CD4-positive, alpha-beta T cell treated with Interleukin-6 at 100 ng/mL for 8 hours (primary cell): ENCODE results near the gene PRDM7.
"Not testable (repeated sequence)": the region's sequence is repeated elsewhere in the genome, so short reads cannot be mapped to it uniquely, and the experiment has no call there.

Experiments used
- DNase-seq: peaks from one replicate; pipeline ENCODE4 v3.0.0-alpha.2; 2020; ENCODE audit warnings: mixed read lengths, low spot score

The PRDM7 gene

DNA sequence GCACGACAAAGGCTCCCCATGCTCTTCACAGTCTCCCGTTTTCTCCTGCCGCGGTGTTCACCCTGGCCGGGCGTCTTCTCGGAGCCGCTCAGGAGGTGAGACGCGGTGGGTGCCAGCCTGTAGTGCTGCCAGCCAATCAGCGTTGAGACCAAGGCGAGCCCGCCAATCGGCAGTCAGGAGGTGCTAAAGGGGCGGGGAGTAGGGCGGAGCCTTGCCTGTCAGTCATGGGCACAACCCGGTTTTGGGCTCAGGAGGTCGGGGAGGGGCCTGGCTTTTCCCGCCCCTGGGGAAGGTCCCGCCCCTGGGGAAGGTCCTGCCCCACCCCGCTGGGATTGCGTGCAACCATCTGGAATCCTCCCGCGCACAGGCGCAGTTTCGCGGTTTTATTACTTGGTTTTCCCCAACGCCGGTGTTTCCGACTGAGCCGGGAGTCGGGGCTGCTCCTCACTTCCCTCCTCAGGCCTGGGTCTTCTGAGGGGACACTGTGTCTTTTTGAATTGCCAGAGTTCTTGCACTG lies at the start of gene PRDM7:
PRDM7 (minus strand) TSS at position 92 of the 517 bp plus-strand sequence. CDS start 1,421 bp downstream, outside the sequence.
- DNase-seq = peak; percentile 96

DNA sequence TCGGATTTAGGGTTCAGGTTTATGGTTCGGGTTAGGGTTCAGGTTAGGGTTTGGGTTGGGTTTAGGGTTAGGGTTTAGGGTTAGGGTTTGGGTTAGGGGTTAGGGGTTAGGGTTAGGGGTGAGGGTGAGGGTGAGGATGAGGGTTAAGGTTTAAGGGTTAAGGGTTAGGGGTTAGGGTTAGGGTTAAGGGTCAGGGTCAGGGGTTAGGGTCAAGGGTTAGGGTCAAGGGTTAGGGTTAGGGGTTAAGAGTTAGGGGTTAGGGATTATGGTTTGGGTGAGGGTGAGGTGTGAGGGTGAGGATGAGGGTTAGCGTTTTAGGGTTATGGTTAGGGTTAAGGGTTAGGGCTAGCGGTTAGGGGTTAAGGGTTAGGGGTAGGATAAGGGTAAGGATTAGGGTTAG lies 44.7 kb upstream of the PRDM7 start:
- not testable (repeated sequence) for DNase-seq

- DNase-seq = not testable (repeated sequence)
These were observed 30.5 kb upstream of the PRDM7 start for GRCh38 chr16:90107617-90108016.

DNA sequence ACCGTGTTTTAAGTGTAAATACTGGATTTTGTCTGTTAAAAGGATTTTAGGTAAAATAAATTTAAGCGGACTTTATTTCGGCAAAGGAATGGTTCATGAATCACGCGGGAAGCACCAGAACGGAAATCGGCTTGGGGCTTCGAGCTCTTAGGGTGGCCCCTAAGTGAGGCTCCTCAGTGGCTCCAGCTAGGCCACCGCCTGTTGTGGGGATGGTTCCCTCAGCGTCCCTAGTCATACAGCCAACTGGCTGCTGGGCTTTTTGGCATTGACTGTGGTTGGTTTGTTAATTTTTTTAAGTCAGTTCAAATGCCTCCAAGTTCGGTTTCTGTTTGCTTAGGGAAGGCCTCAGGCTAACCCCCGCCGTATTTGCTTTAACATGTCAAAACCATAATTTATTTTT lies 29.9 kb upstream of the PRDM7 start:
- DNase-seq = not testable (repeated sequence)

GRCh38 chr16:90106271-90106670 lies 29.1 kb upstream of the PRDM7 start:
- DNase-seq = peak; percentile 69

GRCh38 chr16:90104725-90105124 lies 27.6 kb upstream of the PRDM7 start:
- DNase-seq = not testable (repeated sequence)

DNA sequence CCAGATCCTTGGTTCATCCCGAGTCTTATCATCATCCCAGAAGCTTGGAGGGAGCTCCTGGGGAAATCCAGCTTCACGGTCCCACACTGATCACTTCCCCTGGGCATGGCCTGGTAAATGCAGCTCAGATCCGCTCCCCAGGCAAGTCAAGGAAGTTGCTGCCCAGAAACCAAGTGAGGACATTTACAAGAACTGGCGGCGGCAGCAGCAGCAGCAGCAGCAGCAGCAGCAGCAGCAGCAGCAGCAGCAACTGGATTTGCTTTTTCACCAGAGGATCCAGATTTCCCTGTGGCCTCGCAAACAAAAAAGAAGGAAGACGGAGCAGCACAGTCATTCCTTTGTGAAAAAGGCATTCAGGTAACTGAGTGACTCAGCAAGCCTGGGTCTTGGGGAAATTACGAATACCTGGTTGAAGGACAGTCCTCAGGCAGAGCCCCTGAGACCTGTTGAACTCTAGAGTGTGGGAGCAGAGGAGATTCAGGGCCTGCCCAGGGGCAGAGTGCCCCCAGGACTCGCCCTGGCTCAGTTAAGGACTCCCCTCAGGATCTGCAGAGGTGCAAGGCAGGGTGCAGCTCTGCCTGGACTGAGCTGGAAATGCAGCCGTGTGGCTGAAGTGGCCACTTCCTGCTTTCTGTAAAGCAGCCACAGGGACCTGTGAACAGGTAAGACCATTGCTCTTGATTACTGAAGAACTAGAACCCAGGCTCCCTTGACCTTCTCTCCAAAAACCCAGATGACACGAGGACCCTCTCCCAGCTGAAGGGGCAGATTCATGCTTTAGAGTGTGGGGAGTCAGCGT lies 25.2 kb upstream of the PRDM7 start:
- not testable (repeated sequence) for DNase-seq

DNA sequence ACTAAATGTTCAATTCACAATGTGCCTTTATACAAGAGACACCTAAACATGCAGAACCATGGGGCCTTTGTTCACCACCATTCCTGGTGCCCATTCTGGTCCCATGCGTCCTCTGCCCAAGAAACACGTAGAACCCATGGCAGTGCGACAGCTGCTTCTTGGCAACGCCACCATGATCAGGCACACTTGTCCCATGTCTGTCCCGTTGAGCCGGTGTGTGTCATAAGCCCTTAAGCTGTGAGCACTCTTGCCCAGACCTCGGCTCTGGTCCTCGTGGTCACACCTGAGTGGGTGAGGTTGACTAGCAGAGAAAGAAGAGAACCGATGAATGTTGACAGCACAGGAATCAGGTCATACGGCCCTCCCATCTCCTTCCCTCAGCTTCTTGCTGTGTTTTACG lies 24.2 kb upstream of the PRDM7 start:
- DNase-seq = not testable (repeated sequence)

DNA sequence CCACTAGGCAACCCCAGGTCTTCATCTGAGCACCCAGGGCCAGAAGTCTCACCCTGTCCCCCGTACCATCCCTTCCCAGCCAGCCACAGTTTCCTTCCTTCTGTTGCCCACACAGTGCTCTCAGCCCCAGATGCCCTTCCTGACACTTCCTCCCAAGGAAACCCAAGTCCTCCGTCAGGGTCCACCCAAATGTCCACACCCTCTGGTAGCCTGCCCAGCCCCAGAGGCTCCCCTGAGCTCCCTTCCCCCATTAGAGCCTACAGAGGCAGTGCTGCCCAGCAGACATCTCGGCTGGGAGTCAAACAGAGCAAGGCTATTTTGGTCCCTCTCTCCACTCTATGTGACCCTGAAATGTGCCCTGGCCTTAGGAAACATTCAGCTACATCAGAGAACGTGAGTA lies 23.7 kb upstream of the PRDM7 start:
- DNase-seq = not testable (repeated sequence)

DNA sequence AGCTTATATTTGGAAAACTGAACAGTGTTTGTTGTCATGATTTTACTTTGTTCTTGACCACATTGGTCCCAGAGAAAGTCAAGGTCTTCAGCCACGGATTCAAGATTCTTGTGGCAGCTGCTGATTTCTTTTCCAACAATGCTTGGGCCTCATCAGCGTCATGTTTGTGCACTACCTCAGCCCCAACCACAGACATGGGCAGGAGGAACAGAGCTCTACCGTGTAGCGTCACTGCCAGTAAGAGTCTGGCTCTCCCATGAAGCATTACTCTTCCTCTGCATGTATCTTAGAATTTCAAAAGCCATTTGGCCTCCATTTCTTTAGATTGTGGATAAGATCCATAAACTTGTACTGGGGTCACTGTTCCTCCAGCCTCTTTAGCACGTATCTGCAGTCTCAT lies 23.1 kb upstream of the PRDM7 start:
- DNase-seq = not testable (repeated sequence)

DNA sequence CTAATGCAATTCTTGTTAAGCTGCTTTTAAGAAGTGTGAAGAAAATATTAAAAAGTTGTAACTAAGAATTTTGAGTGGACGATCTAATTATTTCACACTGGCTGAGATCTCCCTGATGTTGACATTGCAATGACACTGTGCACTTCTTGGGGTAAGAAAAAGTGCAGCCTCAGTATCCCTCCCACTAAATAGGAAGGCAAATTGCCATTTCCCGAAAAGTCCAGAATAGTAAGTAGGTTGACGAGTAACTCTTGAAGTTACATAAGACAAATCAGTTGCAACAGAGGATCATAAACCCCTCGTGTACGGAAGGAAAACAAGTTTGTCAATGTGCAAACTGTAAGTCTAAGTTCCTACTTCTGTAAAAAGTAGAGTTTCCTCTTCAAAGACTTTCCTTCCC lies 21.8 kb upstream of the PRDM7 start:
- DNase-seq = not testable (repeated sequence)

- not testable (repeated sequence) for DNase-seq
These were observed 20.0 kb upstream of the PRDM7 start for GRCh38 chr16:90097010-90097684.

DNA sequence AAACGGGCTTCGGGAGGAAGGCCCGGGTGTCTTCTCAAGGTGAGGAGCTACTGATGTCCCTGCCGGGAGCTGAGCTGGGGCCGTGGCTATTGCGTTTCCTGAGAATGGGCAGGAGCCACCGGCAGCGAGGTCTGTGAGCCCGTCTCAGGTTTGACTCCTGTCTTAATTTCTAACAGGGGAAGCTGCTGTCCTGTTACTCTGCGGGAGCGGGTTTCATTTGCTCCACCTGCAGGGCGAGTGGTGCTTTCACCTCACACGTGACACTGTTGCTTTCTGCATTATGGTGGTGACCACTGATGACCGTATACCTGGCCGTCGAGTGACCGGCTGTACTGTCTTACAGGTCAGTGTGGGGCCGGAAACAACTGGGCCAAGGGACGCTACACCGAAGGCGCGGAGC lies 17.7 kb upstream of the PRDM7 start:
- DNase-seq = not testable (repeated sequence)

- not testable (repeated sequence) for DNase-seq
These were observed 17.2 kb upstream of the PRDM7 start for GRCh38 chr16:90094296-90094695.

- not testable (repeated sequence) for DNase-seq
These were observed 16.7 kb upstream of the PRDM7 start for GRCh38 chr16:90093799-90094198.

DNA sequence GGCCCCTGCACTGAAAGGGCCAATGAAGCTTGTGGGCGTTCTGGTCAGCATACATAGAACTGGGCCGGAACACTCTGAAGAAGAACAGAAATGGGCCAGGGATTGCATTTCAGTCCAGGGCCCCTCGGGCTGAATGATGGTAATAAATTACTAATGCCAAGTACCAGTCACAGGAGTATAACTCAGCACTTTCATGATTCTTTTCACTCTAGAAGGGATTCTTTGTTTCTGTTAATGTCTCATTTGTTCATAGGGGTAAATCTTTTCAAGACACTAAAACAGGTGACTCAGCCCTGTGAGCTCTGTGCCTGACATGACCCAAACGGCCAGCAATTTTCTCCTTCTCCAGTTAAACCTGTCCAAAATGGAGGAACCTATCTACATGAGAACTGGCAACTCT lies 15.7 kb upstream of the PRDM7 start:
- DNase-seq = not testable (repeated sequence)

DNA sequence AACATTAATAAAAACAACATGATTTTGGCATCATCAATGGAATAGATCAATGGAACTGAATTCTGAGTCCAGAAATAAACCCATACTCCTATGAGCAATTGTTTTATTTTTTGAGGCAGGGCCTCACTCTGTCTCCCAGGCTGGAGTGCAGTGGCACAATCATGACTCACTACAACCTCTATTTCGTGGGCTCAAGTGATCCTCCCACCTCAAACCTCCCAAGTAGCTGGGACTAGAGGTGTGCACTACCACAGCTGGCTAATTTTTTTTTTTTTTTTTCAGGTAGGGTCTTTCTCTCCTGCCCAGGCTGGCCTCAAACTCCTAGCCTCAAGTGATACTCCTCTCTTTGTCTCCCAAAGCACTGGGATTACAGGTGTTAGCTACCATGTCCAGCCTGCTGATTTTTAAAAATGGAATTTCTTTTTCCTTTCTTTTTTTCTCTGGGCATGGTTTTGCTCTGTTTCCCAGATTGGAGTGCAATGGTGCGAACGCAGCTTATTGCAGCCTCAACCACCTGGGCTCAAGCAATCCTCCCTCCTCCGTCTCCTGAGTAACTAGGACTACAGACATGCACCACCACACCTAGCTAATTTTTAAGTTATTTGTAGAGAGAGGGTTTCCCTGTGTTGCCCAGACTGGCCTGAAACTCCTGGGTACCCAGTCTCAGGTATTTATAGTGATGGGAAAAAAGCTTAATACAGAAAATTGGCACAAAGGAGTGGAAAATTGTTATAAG lies 7.3 kb upstream of the PRDM7 start:
- DNase-seq = no peak

- no peak for DNase-seq
These were observed 6.0 kb upstream of the PRDM7 start for GRCh38 chr16:90083139-90083538.

DNA sequence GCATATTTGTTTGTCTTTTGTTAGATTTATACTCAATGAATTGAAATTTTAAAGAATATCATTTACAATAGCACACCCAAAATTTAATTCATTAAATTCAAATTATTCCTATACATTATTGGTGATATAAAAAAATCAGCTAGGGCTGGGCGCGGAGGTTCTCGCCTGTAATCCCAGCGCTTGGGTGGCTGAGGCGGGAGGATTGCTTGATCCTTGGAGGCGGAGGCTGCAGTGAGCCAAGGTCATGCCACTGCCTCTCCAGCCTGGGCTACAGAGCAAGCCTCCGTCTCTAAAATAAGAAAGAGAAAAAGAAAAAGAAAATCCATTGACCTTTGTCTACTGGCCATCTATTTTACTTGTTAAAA lies 4.5 kb upstream of the PRDM7 start:
- DNase-seq = no peak

GRCh38 chr16:90078579-90078895 lies 1.4 kb upstream of the PRDM7 start:
- DNase-seq = no peak

DNA sequence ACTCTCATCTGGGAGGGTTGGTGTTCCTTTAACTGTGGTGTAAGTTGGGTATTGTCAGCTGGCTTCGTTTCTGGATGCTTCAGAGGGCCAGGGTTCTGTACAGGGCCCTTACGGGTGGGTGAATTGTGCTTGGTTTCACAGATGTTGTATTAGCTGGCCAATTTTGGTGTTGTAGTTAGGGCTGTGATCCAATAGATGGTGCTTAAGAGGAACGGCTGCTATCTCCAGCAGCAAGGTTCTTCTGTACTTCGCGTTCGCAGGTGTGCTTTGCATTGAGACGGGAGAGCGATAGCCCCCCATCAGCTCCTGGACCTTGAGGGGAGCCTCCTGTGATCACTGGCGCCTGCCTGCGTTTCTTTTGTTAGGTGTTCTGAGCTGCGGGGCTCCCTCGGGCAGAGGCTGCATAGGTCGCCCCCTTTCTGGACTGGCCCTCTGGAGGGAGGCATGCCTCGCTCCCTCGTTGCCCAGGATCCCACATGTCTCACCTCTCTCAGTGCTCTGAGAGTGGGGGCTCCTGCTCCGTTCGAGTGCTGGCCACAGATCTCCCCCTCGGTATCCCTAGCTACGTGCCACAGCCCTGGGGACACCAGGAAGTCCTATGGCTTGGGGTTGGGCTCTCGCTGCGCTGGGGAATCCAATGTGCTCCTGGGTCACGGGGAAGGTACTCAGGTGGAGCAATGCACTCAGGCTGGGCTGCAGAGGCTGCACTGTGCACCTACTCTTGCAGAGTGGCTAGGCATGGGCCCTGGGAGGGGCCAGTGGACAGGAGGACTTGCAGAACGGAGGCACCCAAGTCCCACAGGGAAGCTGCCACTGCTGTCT lies 837 bp upstream of the PRDM7 start:
- DNase-seq = peak; percentile 59
